Liver (tissue), 3 donors: ENCODE measurements around the gene UNC13D.

Source experiments
- GABPA ChIP-seq, 2 donors: IDR thresholded peaks in 1 of 2; conservative IDR thresholded peaks in 1 of 2; 2 replicates each; pipeline ENCODE4 v1.6.1; 2016; ENCODE audit warnings: antibody characterized with exemption in 2 of 2, mild to moderate bottlenecking in 1 of 2, moderate library complexity in 1 of 2
- TF ChIP-seq, protein P1 (sequence below): fragments of 150-350 bp; IDR thresholded peaks from 2 replicates; pipeline ENCODE4 v1.5.1; 2017; ENCODE audit warnings: improper control_type of control experiment, low read depth, low read length; ENCODE audit not compliant: missing input control
- donor health status: healthy.
- donor health status: healthy.

GRCh38 chr17:75784473-75785015, 59.7 kb downstream of the UNC13D start, which contains the start of gene UNK:
- TF ChIP-seq, protein P1, sequence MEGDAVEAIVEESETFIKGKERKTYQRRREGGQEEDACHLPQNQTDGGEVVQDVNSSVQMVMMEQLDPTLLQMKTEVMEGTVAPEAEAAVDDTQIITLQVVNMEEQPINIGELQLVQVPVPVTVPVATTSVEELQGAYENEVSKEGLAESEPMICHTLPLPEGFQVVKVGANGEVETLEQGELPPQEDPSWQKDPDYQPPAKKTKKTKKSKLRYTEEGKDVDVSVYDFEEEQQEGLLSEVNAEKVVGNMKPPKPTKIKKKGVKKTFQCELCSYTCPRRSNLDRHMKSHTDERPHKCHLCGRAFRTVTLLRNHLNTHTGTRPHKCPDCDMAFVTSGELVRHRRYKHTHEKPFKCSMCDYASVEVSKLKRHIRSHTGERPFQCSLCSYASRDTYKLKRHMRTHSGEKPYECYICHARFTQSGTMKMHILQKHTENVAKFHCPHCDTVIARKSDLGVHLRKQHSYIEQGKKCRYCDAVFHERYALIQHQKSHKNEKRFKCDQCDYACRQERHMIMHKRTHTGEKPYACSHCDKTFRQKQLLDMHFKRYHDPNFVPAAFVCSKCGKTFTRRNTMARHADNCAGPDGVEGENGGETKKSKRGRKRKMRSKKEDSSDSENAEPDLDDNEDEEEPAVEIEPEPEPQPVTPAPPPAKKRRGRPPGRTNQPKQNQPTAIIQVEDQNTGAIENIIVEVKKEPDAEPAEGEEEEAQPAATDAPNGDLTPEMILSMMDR = no peak
- TF ChIP-seq GABPA (IDR thresholded peaks at IDR 0.05 in 1 of 2, conservative IDR thresholded peaks at IDR 0.05 in 1 of 2) = peak in 1 of 2 donors; percentile 64
